GM19240 (cell line): ENCODE results near the gene RECQL5.

ENCODE experiments used
- DNase-seq: peaks from one replicate; pipeline ENCODE4 v3.0.0; 2011; ENCODE audit warnings: low spot score; ENCODE audit not compliant: insufficient read length

Gene RECQL5

GRCh38 chr17:75688209-75688825 lies 21.4 kb upstream of the RECQL5 start:
- DNase-seq: no peak

- DNase-seq: no peak
These were observed 18.5 kb upstream of the RECQL5 start for GRCh38 chr17:75685499-75685898.

GRCh38 chr17:75684924-75685323 lies 18.0 kb upstream of the RECQL5 start:
- DNase-seq: no peak

- no peak for DNase-seq
These were observed 17.3 kb upstream of the RECQL5 start for GRCh38 chr17:75684249-75684648.

GRCh38 chr17:75683583-75683982 lies 16.6 kb upstream of the RECQL5 start:
- DNase-seq: no peak

- no peak for DNase-seq
These were observed 14.3 kb upstream of the RECQL5 start for GRCh38 chr17:75681289-75681688.

GRCh38 chr17:75680431-75680830 lies 13.5 kb upstream of the RECQL5 start:
- no peak for DNase-seq

GRCh38 chr17:75679706-75680211 lies 12.8 kb upstream of the RECQL5 start:
- DNase-seq: no peak

GRCh38 chr17:75676461-75676860 lies 9.5 kb upstream of the RECQL5 start:
- no peak for DNase-seq

GRCh38 chr17:75673487-75673886 lies 6.5 kb upstream of the RECQL5 start:
- DNase-seq: no peak

- DNase-seq: no peak
These were observed 5.1 kb upstream of the RECQL5 start for GRCh38 chr17:75672011-75672410.

GRCh38 chr17:75670868-75671267 lies 3.9 kb upstream of the RECQL5 start:
- no peak for DNase-seq

GRCh38 chr17:75668489-75668888 lies 1.5 kb upstream of the RECQL5 start:
- no peak for DNase-seq

- no peak for DNase-seq
These were observed 871 bp upstream of the RECQL5 start for GRCh38 chr17:75667825-75668224.

- no peak for DNase-seq
These were observed 973 bp downstream of the RECQL5 start for GRCh38 chr17:75665981-75666380.

GRCh38 chr17:75664099-75664549 lies 2.8 kb downstream of the RECQL5 start:
- DNase-seq: no peak

- no peak for DNase-seq
These were observed 4.4 kb downstream of the RECQL5 start for GRCh38 chr17:75662511-75662910.

- no peak for DNase-seq
These were observed 5.4 kb downstream of the RECQL5 start for GRCh38 chr17:75661531-75661930.

- DNase-seq: no peak
These were observed 8.7 kb downstream of the RECQL5 start for GRCh38 chr17:75658237-75658636.

- no peak for DNase-seq
These were observed 12.8 kb downstream of the RECQL5 start for GRCh38 chr17:75654176-75654575.

GRCh38 chr17:75652934-75653549 lies 13.9 kb downstream of the RECQL5 start:
- DNase-seq: no peak

- no peak for DNase-seq
These were observed 14.6 kb downstream of the RECQL5 start for GRCh38 chr17:75652341-75652740.

GRCh38 chr17:75650874-75651273 lies 16.1 kb downstream of the RECQL5 start:
- DNase-seq: no peak
